Ovary (tissue), 9 donors: Measurements from ENCODE around the gene TWF1. TPM values are rescaled to one million over a fixed set of nuclear protein-coding genes. Genes with fewer than 3 reads are reported as not detected.

Source experiments
- DNase-seq, 5 donors: peaks; one replicate each; pipeline ENCODE4 v3.0.0-alpha.2; 2019 to 2020
- H3K27ac ChIP-seq, 2 donors: fragments of 200-600 bp; one replicate each; pipeline versions ENCODE4 v1.5.1 to v1.8.0; 2019 to 2022
- H3K27me3 ChIP-seq: fragments of 200-600 bp; one replicate; pipeline ENCODE4 v1.8.0; 2022
- H3K36me3 ChIP-seq: fragments of 200-600 bp; sonication (generic); one replicate; pipeline ENCODE4 v1.5.1; 2019
- H3K4me1 ChIP-seq: one replicate; pipeline ENCODE4 v1.8.1; 2013; ENCODE audit warnings: mild to moderate bottlenecking, moderate library complexity; ENCODE audit not compliant: insufficient read depth
- H3K4me3 ChIP-seq: fragments of 200-600 bp; sonication (generic); one replicate; pipeline ENCODE4 v1.5.1; 2017
- H3K9me3 ChIP-seq, 2 donors: fragments of 200-600 bp in 1 of 2; sonication (generic) in 1 of 2; one replicate each; pipeline versions ENCODE4 v1.5.1 to v1.8.1; 2013 to 2019; ENCODE audit warnings: mild to moderate bottlenecking in 1 of 2, moderate library complexity in 1 of 2
- CTCF ChIP-seq, 3 donors: fragments of 450-650 bp in 2 of 3; fragments of 200-600 bp in 1 of 3; IDR thresholded peaks; one replicate each; pipeline versions ENCODE4 v1.5.1 to v1.8.0; 2016 to 2022; ENCODE audit warnings: antibody characterized with exemption in 3 of 3, mild to moderate bottlenecking in 1 of 3
- EP300 ChIP-seq: sonication (generic); formaldehyde crosslinking; IDR thresholded peaks from one replicate; pipeline ENCODE4 v1.6.1; 2017; ENCODE audit warnings: antibody characterized with exemption
- POLR2A ChIP-seq: fragments of 450-650 bp; IDR thresholded peaks from one replicate; pipeline ENCODE4 v1.6.1; 2017; ENCODE audit warnings: antibody characterized with exemption, mild to moderate bottlenecking, moderate library complexity
- WGBS, 3 donors: extraction: QIAGEN DNeasy Blood & Tissue Kit in 1 of 3; methylation state at CpG; one replicate each; pipeline versions ENCODE4 v1.1.5 to v1.1.7; 2013 to 2017; 5-methylcytosine and 5-hydroxymethylcytosine counted together
- intact Hi-C, 4 donors: fragments of 100-400 bp; cut with DNase I; formaldehyde crosslinking; loops; one replicate each; pipeline versions ENCODE4 v1.11.0 to v1.15.1; 2022 to 2023
- polyA plus RNA-seq, 2 donors: library from polyadenylated mRNA; stranded (reverse); fragments of 200-250 nt in 1 of 2; fragments of 350-450 nt in 1 of 2; fragmentation: Illumina TruSeq in 1 of 2; extraction: RNeasy Lipid Tissue Mini Kit (QIAGEN cat#74804) in 1 of 2; gene quantifications; one replicate each; pipeline ENCODE4 v1.2.3, GENCODE V29; 2013 to 2014
- total RNA-seq, 7 donors: library from RNA; depleted of rRNA in 2 of 7; stranded (reverse); fragments of >200 nt in 2 of 7; fragmentation: NEBNext Ultra II Directional in 3 of 7; extraction: Animal tissue kit (Norgen Biotek cat#: 25700) in 3 of 7; gene quantifications; one replicate each; pipeline versions ENCODE4 v1.1.0 to v1.2.4, GENCODE V29; 2016 to 2023
- donor health status: DM: no; HTN: no; CAD: no; lungs with moderate emphysema.
- donor health status: DM: no; HTN: no; CAD: no.
- donor health status: Bipolar disorder and iron deficiency.
- donor health status: DM: yes; HTN: yes; CAD: no.
- donor health status: DM: no; HTN: no; CAD: no.
- donor health status: DM: yes; HTN: yes; CAD: no.

The TWF1 gene
- total and polyA plus RNA-seq, 9 donors: 32.9 to 69.0 (median 53.7) TPM

- DNase-seq: no peak
- TF ChIP-seq POLR2A: no peak
- no peak for TF ChIP-seq EP300
- no peak for TF ChIP-seq CTCF (IDR thresholded peaks at IDR 0.05)
- Histone ChIP-seq H3K9me3 (no peaks in the 10 kb centered on the region), H3K4me3 (no peak overlapping the region), H3K4me1 (no peaks in the 10 kb centered on the region), H3K27ac (no peak overlapping the region), H3K36me3 (no peaks in the 10 kb centered on the region), H3K27me3 (no peaks in the 10 kb centered on the region)
- intact Hi-C loops: no loop called here
- 86 to 87% (median 87%) methylated on average over 8 of the region's 8 CpGs for WGBS, 3 donors
These were observed 18.2 kb upstream of the TWF1 start for GRCh38 chr12:43824207-43824775.

DNA sequence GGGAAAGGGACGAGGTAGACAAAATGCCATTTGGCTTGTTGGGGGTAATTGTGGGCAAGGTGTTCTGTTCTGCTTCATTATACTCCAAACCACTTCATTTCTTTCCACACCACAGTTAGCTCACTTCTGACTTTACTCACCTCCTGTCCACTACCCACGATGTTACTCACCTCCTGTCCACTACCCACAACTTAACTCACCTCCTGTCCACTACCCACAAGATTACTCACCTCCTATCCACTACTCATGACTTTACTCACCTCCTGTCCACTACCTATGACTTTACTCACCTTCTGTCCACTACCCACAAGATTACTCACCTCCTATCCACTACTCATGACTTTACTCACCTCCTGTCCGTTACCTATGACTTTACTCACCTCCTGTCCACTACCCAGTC, 10.1 kb upstream of the TWF1 start:
- H3K36me3 ChIP-seq: no peaks in the 10 kb centered on the region
- H3K9me3 ChIP-seq: no peaks in the 10 kb centered on the region
- no peak overlapping the region for H3K27ac ChIP-seq
- WGBS, 3 donors: 75 to 78% (median 75%) methylated on average over 3 of the region's 3 CpGs
- H3K4me1 ChIP-seq: no peaks in the 10 kb centered on the region
- no peaks in the 10 kb centered on the region for H3K27me3 ChIP-seq
- TF ChIP-seq CTCF (IDR thresholded peaks at IDR 0.05): no peak
- TF ChIP-seq EP300: no peak
- TF ChIP-seq POLR2A: no peak
- intact Hi-C loops: no loop called here
- H3K4me3 ChIP-seq: no peak overlapping the region
- no peak for DNase-seq

- no peaks in the 10 kb centered on the region for H3K4me1 ChIP-seq
- DNase-seq: no peak
- no peaks in the 10 kb centered on the region for H3K36me3 ChIP-seq
- H3K9me3 ChIP-seq: no peaks in the 10 kb centered on the region
- no peak overlapping the region for H3K4me3 ChIP-seq
- no peak overlapping the region for H3K27ac ChIP-seq
- TF ChIP-seq EP300: no peak
- TF ChIP-seq POLR2A: no peak
- no peak for TF ChIP-seq CTCF (IDR thresholded peaks at IDR 0.05)
- 52 to 57% (median 54%) methylated on average over 3 of the region's 3 CpGs for WGBS, 3 donors
- intact Hi-C loops: no loop called here
- H3K27me3 ChIP-seq: no peaks in the 10 kb centered on the region
These were observed 9.3 kb upstream of the TWF1 start for GRCh38 chr12:43815416-43815815.

- intact Hi-C loops: no loop called here
- WGBS, 3 donors: 86 to 91% (median 90%) methylated on average over 4 of the region's 4 CpGs
These were observed 6.8 kb upstream of the TWF1 start for GRCh38 chr12:43812926-43813325.

More at GRCh38 chr12:43812926-43813325, 6.8 kb upstream of the TWF1 start:
- no peak overlapping the region for H3K4me3 ChIP-seq
- no peak for DNase-seq
- TF ChIP-seq CTCF (IDR thresholded peaks at IDR 0.05) (no peak), POLR2A (no peak), EP300 (no peak)
- H3K36me3 ChIP-seq: no peaks in the 10 kb centered on the region
- H3K9me3 ChIP-seq: no peaks in the 10 kb centered on the region
- no peak overlapping the region for H3K27ac ChIP-seq
- no peaks in the 10 kb centered on the region for H3K27me3 ChIP-seq
- H3K4me1 ChIP-seq: no peaks in the 10 kb centered on the region
